Lung (tissue), 12 donors: ENCODE data around the gene AP3D1. TPM values are rescaled to one million over a fixed set of nuclear protein-coding genes. Genes with fewer than 3 reads are reported as not detected.
"Not testable (repeated sequence)": the region's sequence is repeated elsewhere in the genome, so short reads cannot be mapped to it uniquely, and the experiment has no call there.

Experiments
- ATAC-seq: fragments of 200-7000 bp; cut with Tn5 transposase; one replicate; pipeline ENCODE4 v1.9.1; 2020; ENCODE audit warnings: moderate number of reproducible peaks; ENCODE audit not compliant: insufficient read depth, low FRiP score
- DNase-seq, 3 donors: peaks; one replicate each; pipeline ENCODE4 v3.0.0-alpha.2; 2013 to 2017
- H3K27ac ChIP-seq, 2 donors: one replicate each; pipeline ENCODE4 v1.5.1; 2013; ENCODE audit warnings: mild to moderate bottlenecking in 2 of 2, moderate library complexity in 2 of 2, control low read depth in 1 of 2, inconsistent platforms in 1 of 2, low read depth in 1 of 2, low read length in 1 of 2
- H3K27me3 ChIP-seq, 3 donors: one replicate each; pipeline ENCODE4 v1.5.1; 2013; ENCODE audit warnings: low read length in 2 of 3; ENCODE audit not compliant: control insufficient read depth in 3 of 3, insufficient read depth in 3 of 3
- H3K36me3 ChIP-seq, 4 donors: one replicate each; pipeline ENCODE4 v1.5.1; 2013; ENCODE audit warnings: low read length in 4 of 4, mild to moderate bottlenecking in 1 of 4, moderate library complexity in 1 of 4; ENCODE audit not compliant: control insufficient read depth in 4 of 4, insufficient read depth in 4 of 4
- H3K4me1 ChIP-seq, 5 donors: one replicate each; pipeline ENCODE4 v1.5.1; 2013; ENCODE audit warnings: low read length in 5 of 5, mild to moderate bottlenecking in 2 of 5, moderate library complexity in 1 of 5; ENCODE audit not compliant: control insufficient read depth in 5 of 5, insufficient read depth in 5 of 5
- H3K4me3 ChIP-seq: one replicate; pipeline ENCODE4 v1.5.1; 2013; ENCODE audit warnings: mild to moderate bottlenecking, control low read depth, moderate library complexity
- H3K9ac ChIP-seq, 2 donors: one replicate each; pipeline ENCODE4 v1.5.1; 2013; ENCODE audit warnings: low read length in 2 of 2, control low read depth in 1 of 2; ENCODE audit not compliant: insufficient read depth in 1 of 2
- H3K9me3 ChIP-seq, 4 donors: one replicate each; pipeline ENCODE4 v1.5.1; 2013; ENCODE audit warnings: low read length in 3 of 4, mild to moderate bottlenecking in 1 of 4, moderate library complexity in 1 of 4; ENCODE audit not compliant: control insufficient read depth in 4 of 4, insufficient read depth in 3 of 4
- CTCF ChIP-seq: IDR thresholded peaks from 2 replicates; pipeline ENCODE4 v1.5.1; 2012; ENCODE audit warnings: mild to moderate bottlenecking; ENCODE audit errors: control extremely low read depth, extremely low read depth
- WGBS, 2 donors: extraction: QIAGEN DNeasy Blood & Tissue Kit; methylation state at CpG; one replicate each; pipeline ENCODE4 v1.1.7; 2013; 5-methylcytosine and 5-hydroxymethylcytosine counted together
- polyA plus RNA-seq, 2 donors: library from polyadenylated mRNA; stranded (reverse); fragments of 200-250 nt; gene quantifications; one replicate each; pipeline ENCODE4 v1.2.1, GENCODE V29; 2013
- total RNA-seq, 2 donors: library from RNA; depleted of rRNA in 1 of 2; stranded (reverse); fragments of >200 nt in 1 of 2; gene quantifications; one replicate each; pipeline ENCODE4 v1.2.1, GENCODE V29; 2014 to 2021
- donor health status: control.
- donor health status: control.
- donor health status: Bipolar disorder and iron deficiency.
- donor health status: healthy.
- donor health status: DM: yes; HTN: yes; CAD: no.

Gene AP3D1
- total and polyA plus RNA-seq, 4 donors: 55.3 to 144 (median 85.4) TPM

GRCh38 chr19:2096480-2097202, 54.7 kb downstream of the AP3D1 start, which contains the start of gene IZUMO4:
Gene IZUMO4, plus strand, starts transcription at chr19:2096915. Its CDS starts 31 bp downstream, at chr19:2096946.
- H3K9ac ChIP-seq: peak within 1 kb of the TSS; percentile 61 to 73
- H3K9me3 ChIP-seq: no peaks in the 10 kb centered on the region
- peak within 1 kb of the TSS; percentile 65 for H3K4me3 ChIP-seq
- H3K27me3 ChIP-seq: no peaks in the 10 kb centered on the region
- H3K36me3 ChIP-seq: peaks cover 2 to 26% (median 5%) of the 10 kb centered on the region in 4 donors
- H3K4me1 ChIP-seq: peaks cover 0 to 21% (median 5%) of the 10 kb centered on the region in 5 donors
- peak within 1 kb of the TSS; percentile 96 to 98 for H3K27ac ChIP-seq
- ATAC-seq (peak; percentile 94), DNase-seq (peak; percentile 99 to 100 (median 99))
- peak; percentile 47 for TF ChIP-seq CTCF
- WGBS, 2 donors: 0% methylated on average over 39 to 70 of the region's 70 CpGs

- Histone ChIP-seq H3K27me3 (no peaks in the 10 kb centered on the region), H3K4me1 (peaks cover 0 to 21% (median 5%) of the 10 kb centered on the region in 5 donors), H3K9ac (peak within 1 kb of the TSS; percentile 61 to 73), H3K9me3 (no peaks in the 10 kb centered on the region), H3K4me3 (peak within 1 kb of the TSS; percentile 65), H3K27ac (peak within 1 kb of the TSS; percentile 96 to 98), H3K36me3 (peaks cover 2 to 20% (median 5%) of the 10 kb centered on the region in 4 donors)
- ATAC-seq (peak; percentile 77), DNase-seq (no peak)
- TF ChIP-seq CTCF: peak; percentile 14
- WGBS, 2 donors: 0% methylated on average over 45 to 56 of the region's 56 CpGs
These were observed 55.3 kb downstream of the AP3D1 start, which contains the start of gene MOB3A for GRCh38 chr19:2096034-2096479. Gene MOB3A, minus strand, starts transcription at chr19:2096326. Its CDS starts 17,766 bp downstream, at chr19:2078560.

- not testable (repeated sequence) for DNase-seq, H3K36me3 ChIP-seq, H3K4me3 ChIP-seq, ATAC-seq, H3K27me3 ChIP-seq, H3K9ac ChIP-seq, H3K9me3 ChIP-seq
- Histone ChIP-seq H3K4me1 (peaks cover 0 to 23% (median 7%) of the 10 kb centered on the region in 5 donors), H3K27ac (peak overlapping the region in 1 of 2 donors; percentile 39)
- WGBS, 2 donors: 73 to 85% methylated on average over 13 of the region's 13 CpGs
These were observed 59.3 kb downstream of the AP3D1 start for GRCh38 chr19:2091926-2092525.

GRCh38 chr19:2089727-2090053, 61.7 kb downstream of the AP3D1 start:
- Histone ChIP-seq H3K27ac (peak overlapping the region in 1 of 2 donors; percentile 91), H3K4me1 (peaks cover 0 to 24% (median 7%) of the 10 kb centered on the region in 5 donors)

More at GRCh38 chr19:2089727-2090053, 61.7 kb downstream of the AP3D1 start:
- no peak overlapping the region for H3K4me3 ChIP-seq
- WGBS, 2 donors: 24 to 57% methylated on average over 2 of the region's 2 CpGs
- ATAC-seq (no peak), DNase-seq (no peak)
- no peak overlapping the region for H3K9ac ChIP-seq
- H3K36me3 ChIP-seq: peaks cover 0 to 4% (median 2%) of the 10 kb centered on the region in 4 donors
- TF ChIP-seq CTCF: no peak
- no peaks in the 10 kb centered on the region for H3K9me3 ChIP-seq
- H3K27me3 ChIP-seq: no peaks in the 10 kb centered on the region
